KMS-11 (cell line): ENCODE measurements around the gene GJD3.

ENCODE experiments used
- H2AFZ ChIP-seq: fragments of 200-600 bp; sonication (generic); 2 replicates; pipeline ENCODE4 v1.6.1; 2016; ENCODE audit warnings: antibody characterized with exemption, mixed run types, low read depth
- H3K27ac ChIP-seq: fragments of 200-600 bp; sonication (generic); 2 replicates; pipeline ENCODE4 v1.6.1; 2016; ENCODE audit warnings: mild to moderate bottlenecking, mixed run types
- H3K27me3 ChIP-seq: fragments of 200-600 bp; sonication (generic); 2 replicates; pipeline ENCODE4 v1.6.1; 2017; ENCODE audit warnings: mild to moderate bottlenecking, low read depth, mixed run types, moderate library complexity; ENCODE audit not compliant: insufficient read depth
- H3K36me3 ChIP-seq: fragments of 200-600 bp; sonication (generic); 2 replicates; pipeline ENCODE4 v1.6.1; 2017; ENCODE audit warnings: mild to moderate bottlenecking, mixed run types; ENCODE audit not compliant: insufficient read depth
- H3K4me1 ChIP-seq: fragments of 200-600 bp; sonication (generic); 2 replicates; pipeline ENCODE4 v1.6.1; 2016; ENCODE audit warnings: mild to moderate bottlenecking, low read depth, mixed run types; ENCODE audit not compliant: poor library complexity, severe bottlenecking
- H3K4me2 ChIP-seq: fragments of 200-600 bp; sonication (generic); 2 replicates; pipeline ENCODE4 v1.7.0; 2016; ENCODE audit warnings: mild to moderate bottlenecking, mixed run types
- H3K4me3 ChIP-seq: fragments of 200-600 bp; sonication (generic); IDR thresholded peaks from 2 replicates; pipeline ENCODE4 v1.6.1; 2017; ENCODE audit warnings: low read depth, low read length, mixed read lengths; ENCODE audit not compliant: insufficient read depth
- H3K79me2 ChIP-seq: fragments of 200-600 bp; sonication (generic); 2 replicates; pipeline ENCODE4 v1.6.1; 2016; ENCODE audit warnings: low read depth, mixed run types; ENCODE audit not compliant: insufficient read depth
- H3K9ac ChIP-seq: fragments of 200-600 bp; sonication (generic); 2 replicates; pipeline ENCODE4 v1.6.1; 2016; ENCODE audit warnings: mild to moderate bottlenecking, mixed run types
- H4K20me1 ChIP-seq: fragments of 200-600 bp; sonication (generic); 2 replicates; pipeline ENCODE4 v1.6.1; 2016; ENCODE audit warnings: mild to moderate bottlenecking, mixed run types; ENCODE audit not compliant: insufficient read depth
- CTCF ChIP-seq: fragments of 200-600 bp; sonication (generic); conservative IDR thresholded peaks from 2 replicates; pipeline ENCODE4 v1.6.1; 2017; ENCODE audit warnings: low read depth, mild to moderate bottlenecking, antibody characterized with exemption, low read length, moderate library complexity, mixed read lengths

The GJD3 gene

GRCh38 chr17:40349895-40350688, 14.4 kb downstream of the GJD3 start:
- H4K20me1 ChIP-seq: peaks cover 6% of the 10 kb centered on the region; the same call in 1 of the 2 replicates
- no peak overlapping the region for H3K27ac ChIP-seq
- no peak for TF ChIP-seq CTCF
- H3K36me3 ChIP-seq: peaks cover 5% of the 10 kb centered on the region; the same call in 1 of the 2 replicates
- H3K9ac ChIP-seq: no peak overlapping the region
- no peak overlapping the region for H3K4me3 ChIP-seq
- peaks cover 31% of the 10 kb centered on the region for H3K4me1 ChIP-seq
- H3K79me2 ChIP-seq: peaks cover 37% of the 10 kb centered on the region; the same call in 1 of the 2 replicates
- no peak overlapping the region for H3K4me2 ChIP-seq
- no peak overlapping the region for H2AFZ ChIP-seq
- no peaks in the 10 kb centered on the region for H3K27me3 ChIP-seq

GRCh38 chr17:40349477-40349894, 15.1 kb downstream of the GJD3 start:
- Histone ChIP-seq H2AFZ (no peak overlapping the region), H3K4me1 (peaks cover 31% of the 10 kb centered on the region), H3K79me2 (peaks cover 38% of the 10 kb centered on the region; the same call in 1 of the 2 replicates), H3K4me3 (no peak overlapping the region), H3K36me3 (peaks cover 5% of the 10 kb centered on the region; the same call in 1 of the 2 replicates), H3K4me2 (no peak overlapping the region), H3K9ac (no peak overlapping the region), H3K27me3 (no peaks in the 10 kb centered on the region), H3K27ac (no peak overlapping the region), H4K20me1 (peaks cover 6% of the 10 kb centered on the region; the same call in 1 of the 2 replicates)
- TF ChIP-seq CTCF: no peak

- H4K20me1 ChIP-seq: peaks cover 6% of the 10 kb centered on the region; the same call in 1 of the 2 replicates
- no peak overlapping the region for H3K4me3 ChIP-seq
- peaks cover 31% of the 10 kb centered on the region for H3K4me1 ChIP-seq
- TF ChIP-seq CTCF: no peak
- H3K27me3 ChIP-seq: no peaks in the 10 kb centered on the region
- H2AFZ ChIP-seq: no peak overlapping the region
- H3K79me2 ChIP-seq: peaks cover 38% of the 10 kb centered on the region; the same call in 1 of the 2 replicates
- H3K27ac ChIP-seq: no peak overlapping the region
- no peak overlapping the region for H3K9ac ChIP-seq
- peaks cover 5% of the 10 kb centered on the region; the same call in 1 of the 2 replicates for H3K36me3 ChIP-seq
- H3K4me2 ChIP-seq: no peak overlapping the region
These were observed 15.7 kb downstream of the GJD3 start for GRCh38 chr17:40348562-40349476.

- no peak overlapping the region for H3K4me3 ChIP-seq
- H3K9ac ChIP-seq: no peak overlapping the region
- no peak overlapping the region for H3K4me2 ChIP-seq
- H3K27me3 ChIP-seq: no peaks in the 10 kb centered on the region
- peaks cover 5% of the 10 kb centered on the region; the same call in 1 of the 2 replicates for H3K36me3 ChIP-seq
- H3K79me2 ChIP-seq: peaks cover 44% of the 10 kb centered on the region; the same call in 1 of the 2 replicates
- no peak overlapping the region for H2AFZ ChIP-seq
- peaks cover 32% of the 10 kb centered on the region for H3K4me1 ChIP-seq
- no peak overlapping the region for H3K27ac ChIP-seq
- no peak for TF ChIP-seq CTCF
- H4K20me1 ChIP-seq: peaks cover 9% of the 10 kb centered on the region; the same call in 1 of the 2 replicates
These were observed 16.4 kb downstream of the GJD3 start for GRCh38 chr17:40348136-40348504.
